Measurements from ENCODE around the gene SCNN1A.

The SCNN1A gene

DNA sequence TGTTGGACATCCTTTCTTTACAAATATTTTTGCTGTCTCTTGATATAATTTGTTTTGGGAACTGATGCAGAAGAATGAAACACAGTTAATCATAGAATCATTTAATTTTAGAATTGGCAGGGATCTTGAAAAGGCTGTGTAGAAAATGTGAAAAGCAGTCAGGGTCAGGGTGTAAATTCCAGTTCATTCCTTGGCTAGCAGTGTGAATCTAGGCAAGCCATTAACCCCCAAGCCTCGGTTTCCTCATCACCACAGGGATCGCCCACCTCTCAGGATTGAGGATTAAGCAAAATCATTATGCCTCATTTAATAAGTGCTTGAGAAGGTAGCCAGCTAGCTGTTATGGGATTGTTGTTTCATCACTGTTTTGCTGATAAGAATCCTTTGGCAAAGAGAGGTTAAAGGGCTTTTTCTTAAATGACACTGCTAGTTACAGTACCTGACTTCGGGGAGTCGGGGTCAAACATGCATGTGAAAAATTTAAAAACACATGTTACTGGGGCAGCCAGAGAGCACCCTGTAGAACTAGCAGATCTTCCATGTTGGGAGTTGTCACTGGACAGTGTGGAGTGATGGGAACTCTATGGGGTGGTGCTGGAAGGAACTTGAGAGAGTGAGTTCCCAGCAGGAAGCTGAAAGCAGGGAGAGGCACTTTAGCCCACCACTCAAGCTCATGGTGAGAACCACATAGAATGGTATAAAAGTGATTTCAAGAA, 44.2 kb downstream of the SCNN1A start:
- DNase-seq, result no peak

DNA sequence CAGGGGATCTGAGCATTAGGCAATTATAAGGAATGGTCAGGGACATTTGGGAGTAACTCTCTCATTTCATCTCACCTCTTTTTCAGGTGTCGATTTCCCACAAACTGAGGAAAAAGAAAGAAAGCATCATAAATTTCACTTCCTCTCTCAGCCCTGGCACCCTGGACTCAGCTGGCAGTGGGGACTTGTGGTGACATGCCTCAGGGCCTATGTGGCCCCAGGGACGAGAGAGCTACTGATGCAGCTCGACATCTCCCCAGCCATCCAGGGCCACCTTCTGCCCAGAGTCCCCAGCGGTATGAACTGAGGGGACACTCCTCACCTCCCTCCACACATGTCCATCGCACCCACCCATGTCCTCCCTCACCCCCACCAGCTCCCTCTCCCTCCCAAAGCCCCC, 45.2 kb downstream of the SCNN1A start:
- no peak for DNase-seq

DNA sequence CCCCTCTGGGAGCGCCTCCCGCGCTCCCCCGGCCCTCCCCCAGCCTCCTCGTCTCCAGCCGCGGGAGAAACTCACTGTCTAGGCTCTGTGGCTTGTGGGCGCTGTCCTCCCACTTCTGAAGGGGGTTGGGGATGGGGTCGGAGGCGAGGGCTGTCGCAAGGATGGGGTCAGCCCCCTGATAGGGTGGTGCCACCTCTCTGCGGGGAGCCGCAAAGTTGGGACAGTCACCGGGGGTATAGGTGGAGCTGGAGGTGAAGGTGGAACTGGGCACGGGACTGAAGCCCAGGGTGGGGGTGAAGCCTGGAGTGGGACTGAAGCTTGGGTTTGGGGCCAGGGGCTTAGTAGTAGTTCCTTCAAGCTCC, 45.7 kb downstream of the SCNN1A start:
- no peak for DNase-seq

DNA sequence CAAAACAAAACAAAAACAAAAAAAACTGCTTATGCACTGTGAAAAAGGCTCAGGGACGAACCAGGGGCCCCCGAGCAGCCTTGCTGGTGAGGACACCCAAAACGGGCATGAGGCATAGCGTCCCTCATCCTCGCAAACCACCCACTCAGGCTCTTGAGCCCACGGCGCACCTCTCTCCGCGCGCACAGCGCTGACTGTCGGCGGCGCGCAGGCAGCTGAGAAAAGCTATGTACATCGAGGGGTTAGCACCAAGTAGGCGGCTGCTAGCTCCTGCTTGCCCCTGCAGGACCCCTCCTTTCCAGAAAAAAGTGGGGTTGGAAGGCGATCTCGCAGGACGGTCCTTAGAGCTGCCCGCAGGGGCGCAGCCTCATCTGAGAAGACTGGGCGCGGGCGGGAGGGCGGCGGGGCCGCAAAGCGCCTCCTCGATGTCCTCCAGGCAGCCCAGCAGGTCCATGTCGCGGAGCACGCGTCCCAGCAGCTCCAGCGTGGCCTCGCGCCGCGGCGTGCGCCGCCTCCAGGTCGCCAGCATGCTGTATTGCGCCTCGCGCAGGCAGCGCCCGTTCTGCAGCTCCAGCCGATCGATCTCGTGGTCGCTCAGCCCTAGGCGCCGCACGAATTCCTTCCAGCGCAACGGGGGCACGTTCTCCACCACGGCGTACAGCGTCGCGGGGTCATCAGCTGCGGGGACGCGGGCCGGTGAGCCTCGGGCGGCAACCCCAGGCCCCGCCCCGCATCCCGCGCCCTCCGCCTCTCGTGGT, 46.2 kb downstream of the SCNN1A start:
- DNase-seq, result no peak

DNA sequence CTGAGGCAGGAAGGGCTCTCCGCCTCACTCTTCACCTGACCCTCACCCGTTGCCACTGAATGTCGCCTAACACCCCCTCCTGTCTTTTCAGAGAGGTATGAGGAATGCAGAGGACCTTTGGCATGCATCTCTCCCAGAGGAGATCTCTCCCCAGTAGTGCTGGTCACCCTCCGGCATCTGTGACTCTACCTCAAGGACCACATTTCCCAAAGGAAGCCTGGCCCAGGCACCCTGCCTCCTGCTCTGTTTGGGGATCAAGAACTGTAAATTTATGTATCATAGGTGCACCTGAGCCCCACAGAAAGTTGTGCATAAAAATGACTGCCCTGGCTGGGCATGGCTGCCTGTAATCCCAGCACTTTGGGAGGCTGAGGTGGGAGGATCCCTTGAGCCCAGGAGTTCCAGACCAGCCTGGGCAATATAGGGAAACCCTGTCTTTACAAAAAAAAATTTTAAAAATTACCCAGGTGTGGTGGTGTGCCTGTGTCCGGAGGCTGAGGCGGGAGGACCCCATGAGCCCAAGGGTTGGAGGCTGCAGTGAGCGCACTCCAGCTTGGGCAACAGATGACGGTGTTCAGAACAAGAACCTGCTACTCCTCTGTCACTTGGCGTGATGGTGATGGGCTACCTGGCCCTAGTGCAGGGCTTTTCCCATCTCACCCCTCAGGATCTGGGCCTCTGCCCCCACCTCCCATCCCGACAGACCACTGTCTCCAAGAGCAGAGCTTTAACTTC, 47.2 kb downstream of the SCNN1A start:
- no peak for DNase-seq

DNA sequence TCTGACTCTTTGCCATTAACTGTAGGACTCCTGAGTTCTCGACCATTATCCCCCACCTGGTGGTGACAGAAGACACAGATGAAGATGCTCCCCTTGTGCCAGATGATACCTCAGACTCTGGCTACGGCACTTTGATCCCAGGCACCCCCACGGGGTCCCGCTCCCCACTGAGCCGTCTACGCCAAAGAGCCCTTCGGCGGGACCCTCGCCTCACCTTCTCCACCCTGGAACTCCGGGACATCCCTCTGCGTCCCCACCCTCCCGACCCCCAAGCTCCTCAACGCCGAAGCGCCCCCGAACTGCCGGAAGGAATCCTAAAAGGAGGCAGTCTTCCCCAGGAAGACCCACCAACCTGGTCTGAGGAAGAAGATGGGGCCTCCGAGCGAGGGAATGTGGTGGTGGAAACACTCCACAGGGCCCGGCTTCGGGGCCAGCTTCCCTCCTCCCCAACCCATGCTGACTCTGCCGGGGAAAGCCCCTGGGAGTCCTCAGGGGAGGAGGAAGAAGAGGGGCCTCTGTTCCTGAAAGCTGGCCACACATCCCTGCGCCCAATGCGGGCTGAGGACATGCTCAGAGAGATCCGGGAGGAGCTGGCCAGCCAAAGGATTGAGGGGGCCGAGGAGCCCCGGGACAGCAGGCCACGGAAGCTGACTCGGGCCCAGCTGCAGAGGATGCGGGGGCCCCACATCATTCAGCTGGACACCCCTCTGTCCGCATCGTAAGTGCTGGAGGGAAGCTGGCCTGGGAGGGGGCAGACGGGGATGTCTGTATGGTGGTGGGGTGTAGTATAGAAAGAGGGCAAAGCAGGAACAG, 47.9 kb downstream of the SCNN1A start:
- no peak for DNase-seq

DNA sequence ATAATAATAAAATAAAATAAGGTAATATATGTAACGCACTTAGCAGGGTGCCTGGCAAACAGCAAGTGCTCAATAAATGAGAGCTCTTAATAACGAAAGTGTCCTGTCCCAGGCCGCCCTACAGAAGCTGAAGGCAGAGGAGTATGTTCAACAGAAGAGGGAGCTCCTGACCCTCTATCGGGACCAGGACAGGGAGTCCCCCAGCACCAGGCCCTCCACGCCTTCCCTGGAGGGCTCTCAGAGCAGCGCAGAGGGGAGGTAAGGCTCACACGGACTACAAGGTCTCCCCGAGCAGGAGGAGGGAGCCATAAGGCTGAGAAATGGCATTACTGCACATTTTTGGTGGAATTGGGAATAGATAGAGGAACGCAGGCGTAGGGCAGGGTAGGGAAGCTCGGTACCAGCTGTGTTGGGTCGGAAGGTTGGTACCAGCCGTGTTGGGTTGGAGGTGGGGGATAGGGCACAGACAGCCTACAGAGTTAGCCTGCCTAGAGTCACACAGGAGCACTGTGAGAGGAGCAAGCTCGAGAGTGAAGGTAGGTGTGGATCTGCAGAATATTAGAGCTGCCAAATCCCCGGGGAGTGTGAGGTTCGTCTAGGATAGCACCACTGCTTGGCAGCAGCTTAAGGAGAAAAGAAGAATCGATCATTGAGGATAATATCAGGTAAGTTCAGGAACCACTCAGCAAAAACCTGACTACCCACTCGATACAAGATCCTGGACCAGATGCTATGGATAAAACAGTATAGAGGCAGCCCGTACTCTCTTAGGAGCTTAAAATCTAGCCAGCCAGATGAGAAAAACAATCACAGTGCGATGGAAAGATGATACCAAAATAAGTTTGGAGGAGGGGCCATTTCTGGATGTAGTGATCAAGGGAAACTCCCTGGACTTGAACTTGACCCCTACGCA, 48.8 kb downstream of the SCNN1A start:
- peak in 1 of 2 experiments; percentile 8 for DNase-seq

DNA sequence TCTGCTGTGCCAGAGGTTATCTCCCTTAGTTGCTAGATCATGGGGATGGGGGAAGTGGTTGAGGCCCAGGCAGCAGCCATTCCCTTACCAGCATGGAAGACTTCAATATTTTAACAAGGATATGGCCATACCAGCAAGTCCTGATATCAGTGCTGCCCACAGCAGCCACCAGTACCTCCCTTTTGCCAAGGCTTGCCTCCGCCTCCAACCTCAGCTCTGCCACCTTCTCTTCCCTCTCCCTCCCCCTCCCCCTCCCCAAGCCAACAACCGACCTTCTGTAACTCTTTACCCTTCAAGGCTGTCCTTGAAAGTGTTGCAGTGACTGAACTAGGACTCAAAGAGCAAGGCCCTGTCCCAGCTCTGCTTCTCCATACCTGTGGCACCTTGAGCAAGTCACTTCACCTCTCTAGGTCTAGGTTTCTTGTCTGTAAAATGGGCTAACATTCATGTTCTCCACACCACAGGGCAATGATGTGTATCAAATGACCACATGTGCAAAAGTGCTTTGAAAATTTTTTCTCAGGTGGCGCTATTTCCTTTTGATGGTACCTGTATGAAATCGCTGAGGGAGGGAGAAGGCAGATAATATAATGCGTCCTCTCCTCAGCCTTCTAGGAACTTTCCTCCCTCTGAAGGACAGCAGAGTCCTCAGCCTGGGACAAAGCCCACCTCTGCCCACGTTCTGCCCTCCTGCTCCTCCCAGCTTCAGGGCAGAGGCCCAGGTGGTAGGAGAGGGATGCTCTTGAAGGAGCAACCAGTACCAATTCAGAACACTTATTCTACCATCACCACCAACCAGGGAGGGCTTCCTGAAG, 50.2 kb downstream of the SCNN1A start:
- DNase-seq, result no peak

DNA sequence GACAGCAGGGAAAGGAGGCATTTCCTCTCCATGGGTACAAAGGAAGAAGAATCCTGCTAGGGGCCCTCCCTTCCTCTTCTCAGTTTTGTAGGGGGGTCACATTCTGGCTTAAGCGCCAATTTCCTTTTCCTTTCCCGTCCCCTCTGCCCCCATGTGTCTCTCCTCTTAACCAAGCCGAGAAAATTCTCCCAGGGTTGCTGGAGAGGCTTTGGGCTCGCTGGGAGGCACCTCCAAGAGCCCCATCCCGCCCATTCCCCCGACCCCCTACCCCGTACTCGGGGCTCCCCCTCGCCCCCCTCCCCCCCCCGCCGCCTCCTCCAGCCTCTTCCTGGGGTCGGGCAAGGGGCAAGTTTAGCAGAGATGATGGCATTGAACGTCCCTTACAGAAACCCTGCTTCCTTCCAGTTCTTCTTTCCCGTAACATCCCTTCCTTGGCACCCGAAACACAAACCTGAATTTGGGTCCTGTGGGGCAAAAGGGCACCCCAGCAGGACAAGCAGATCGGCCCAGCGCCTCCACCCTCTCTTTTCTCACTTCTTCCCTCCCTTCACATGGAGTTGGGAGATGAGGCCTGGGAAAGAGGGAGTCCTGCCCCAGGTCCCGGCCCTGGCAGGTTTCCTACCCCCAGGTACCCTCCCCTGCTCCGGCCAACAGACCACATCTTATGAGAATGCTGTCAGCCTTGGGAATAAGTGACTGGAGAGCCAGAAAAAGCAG, 51.2 kb downstream of the SCNN1A start:
- DNase-seq, result no peak

DNA sequence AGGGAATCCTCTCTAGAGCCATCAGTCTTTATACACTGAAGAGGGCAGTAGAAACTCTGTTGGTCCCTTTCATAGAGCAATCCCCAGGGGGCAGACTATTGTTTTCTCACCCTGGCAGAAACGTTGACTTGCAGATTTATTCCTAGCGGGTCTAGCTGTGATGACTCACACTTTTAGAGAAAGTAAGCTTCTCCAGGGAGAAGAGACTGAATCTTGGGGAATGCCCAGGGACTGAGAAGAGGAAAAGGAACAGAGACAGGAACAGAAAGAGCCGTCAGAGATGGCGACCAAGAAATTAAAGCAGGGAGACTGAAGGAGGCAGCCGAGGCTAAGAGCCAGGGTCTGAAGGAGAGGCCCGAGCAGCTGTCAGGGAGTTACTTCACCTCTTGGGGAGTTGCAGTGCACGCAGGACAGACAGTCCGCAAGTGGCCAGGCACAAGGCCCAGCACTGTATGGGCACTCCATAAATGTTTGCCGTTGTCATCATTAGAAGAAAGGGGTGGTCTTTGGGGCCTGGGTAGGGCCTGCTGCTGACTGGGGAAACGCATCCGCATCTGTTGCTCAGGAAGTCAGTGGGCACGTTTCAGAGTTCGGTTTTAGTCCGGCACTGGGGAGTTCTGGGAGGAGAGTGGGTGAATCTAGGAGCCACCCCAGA, 51.9 kb downstream of the SCNN1A start:
- peak; percentile 35 to 66 for DNase-seq

DNA sequence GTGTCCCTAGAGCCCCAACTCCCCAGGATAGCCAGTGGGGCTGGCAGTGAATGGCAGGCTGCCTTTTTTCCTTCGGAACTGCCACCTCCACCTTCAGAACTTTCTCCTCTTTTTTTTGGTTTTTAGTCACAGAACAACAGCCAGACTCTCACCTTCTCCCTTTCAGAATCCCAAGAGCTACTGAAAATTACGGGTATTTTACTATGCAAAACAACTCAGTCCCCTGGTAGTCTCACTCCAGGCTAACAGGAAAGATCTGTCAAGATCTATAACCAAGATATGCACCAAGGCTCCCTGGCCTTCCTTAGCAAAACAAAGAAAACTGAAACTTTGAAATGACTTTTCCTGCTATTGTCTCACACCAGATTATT, 52.4 kb downstream of the SCNN1A start:
- DNase-seq, result no peak

DNA sequence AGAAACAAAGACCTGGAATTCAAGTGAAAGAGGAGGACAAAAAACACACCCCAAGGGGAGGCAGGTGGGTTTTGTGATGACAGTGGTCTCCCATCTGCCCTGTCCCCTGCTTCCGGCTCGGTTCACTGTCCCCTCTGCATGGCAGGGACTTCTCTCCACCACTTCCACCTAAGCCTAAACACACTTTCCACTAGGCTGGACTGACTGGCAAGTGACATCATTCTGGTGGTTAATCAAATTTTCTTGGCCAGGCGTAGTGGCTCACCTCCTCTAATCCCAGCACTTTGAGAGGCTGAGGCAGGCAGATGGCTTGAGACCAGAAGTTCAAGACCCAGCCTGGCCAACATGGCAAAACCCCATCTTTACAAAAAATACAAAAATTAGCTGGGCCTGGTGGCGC, 53.0 kb downstream of the SCNN1A start:
- DNase-seq, result no peak

DNA sequence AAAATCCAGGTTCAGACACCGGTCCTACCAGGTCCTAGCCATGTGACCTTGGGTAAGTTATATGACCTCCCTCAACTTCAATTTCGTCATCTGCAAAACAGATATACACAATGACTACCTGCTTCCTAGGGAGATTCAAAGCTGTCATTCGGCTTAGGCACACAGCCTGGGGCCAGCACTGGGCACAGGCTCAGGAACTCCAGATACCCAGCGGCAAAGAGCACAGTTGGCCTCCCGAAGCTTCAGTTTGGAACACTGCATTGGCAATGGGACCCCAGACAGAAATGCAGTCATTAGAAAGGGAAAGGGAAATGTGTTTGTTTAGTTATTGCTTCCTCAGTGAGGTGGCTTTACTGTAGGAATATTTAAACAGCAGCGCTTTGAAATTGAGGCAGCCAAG, 53.5 kb downstream of the SCNN1A start:
- no peak for DNase-seq

DNA sequence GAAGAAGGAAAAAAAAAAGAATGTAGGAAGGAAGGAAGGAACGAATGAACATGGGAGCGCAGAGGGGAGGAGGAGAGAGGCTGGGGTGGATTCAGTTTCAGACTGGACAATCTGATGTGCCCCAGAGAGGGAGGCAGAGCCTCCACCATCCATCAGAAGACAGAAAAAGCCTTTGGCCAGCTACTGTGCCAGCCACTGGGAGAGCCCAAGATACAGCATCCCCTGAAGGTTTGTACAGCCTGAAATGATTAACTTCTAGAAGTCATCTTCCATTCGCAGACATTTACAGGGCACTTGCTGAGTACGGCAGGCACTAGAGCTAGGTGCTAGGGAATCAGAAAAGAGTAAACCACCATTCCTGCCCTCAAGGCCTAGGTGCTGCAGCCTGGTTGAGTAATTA, 55.9 kb downstream of the SCNN1A start:
- DNase-seq, result no peak

DNA sequence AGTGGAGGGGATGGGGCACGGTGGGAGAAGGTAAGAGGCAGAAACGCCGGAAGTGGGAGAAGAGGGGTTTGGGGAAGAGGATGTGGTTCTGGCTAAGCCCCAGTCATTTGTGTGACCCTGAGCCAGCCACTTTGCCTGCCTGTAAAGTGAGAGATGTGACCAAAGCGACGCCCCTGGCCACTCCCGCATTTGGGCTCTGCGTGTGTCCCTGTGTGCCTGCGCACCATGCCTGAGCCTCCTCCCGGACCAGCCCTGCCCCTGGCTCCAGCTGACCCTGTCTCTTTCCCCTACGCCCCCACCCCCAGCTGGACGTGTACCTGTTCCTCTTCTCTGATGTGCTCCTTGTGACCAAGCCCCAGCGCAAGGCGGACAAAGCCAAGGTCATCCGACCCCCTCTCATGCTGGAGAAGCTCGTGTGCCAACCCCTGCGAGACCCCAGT, 56.9 kb downstream of the SCNN1A start:
- DNase-seq, result no peak

DNA sequence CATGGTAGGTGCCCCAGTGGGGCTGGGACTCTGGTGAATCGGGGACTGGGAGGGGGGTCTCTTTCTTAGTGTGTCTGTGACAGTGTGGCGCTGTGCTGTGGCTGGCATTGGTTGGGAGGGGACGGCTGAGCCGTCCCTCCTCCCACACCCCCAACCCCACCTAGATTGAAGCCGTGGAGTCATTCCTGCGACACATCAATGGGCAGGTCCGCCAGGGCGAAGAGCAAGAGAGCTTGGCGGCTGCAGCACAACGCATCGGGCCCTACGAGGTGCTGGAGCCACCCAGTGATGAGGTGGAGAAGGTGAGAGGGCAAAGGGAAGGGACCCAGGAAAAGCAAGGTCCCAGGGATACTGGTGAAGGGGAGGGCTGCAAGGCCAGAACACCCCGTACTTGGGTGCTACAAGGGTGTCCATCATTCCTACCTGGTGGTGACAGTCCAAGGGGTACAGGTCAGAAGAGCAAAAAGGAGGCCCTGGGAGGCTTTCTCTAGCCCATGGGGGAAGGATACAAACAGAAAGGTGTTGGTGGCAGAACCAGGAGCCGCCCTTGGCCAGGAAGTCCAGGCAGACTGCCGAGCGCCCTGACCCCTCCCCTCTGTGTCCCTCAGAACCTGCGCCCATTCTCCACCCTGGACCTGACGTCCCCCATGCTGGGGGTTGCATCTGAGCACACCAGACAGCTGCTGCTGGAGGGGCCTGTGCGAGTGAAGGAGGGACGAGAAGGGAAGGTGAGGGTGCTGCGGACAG, 57.5 kb downstream of the SCNN1A start:
- DNase-seq, result no peak

DNA sequence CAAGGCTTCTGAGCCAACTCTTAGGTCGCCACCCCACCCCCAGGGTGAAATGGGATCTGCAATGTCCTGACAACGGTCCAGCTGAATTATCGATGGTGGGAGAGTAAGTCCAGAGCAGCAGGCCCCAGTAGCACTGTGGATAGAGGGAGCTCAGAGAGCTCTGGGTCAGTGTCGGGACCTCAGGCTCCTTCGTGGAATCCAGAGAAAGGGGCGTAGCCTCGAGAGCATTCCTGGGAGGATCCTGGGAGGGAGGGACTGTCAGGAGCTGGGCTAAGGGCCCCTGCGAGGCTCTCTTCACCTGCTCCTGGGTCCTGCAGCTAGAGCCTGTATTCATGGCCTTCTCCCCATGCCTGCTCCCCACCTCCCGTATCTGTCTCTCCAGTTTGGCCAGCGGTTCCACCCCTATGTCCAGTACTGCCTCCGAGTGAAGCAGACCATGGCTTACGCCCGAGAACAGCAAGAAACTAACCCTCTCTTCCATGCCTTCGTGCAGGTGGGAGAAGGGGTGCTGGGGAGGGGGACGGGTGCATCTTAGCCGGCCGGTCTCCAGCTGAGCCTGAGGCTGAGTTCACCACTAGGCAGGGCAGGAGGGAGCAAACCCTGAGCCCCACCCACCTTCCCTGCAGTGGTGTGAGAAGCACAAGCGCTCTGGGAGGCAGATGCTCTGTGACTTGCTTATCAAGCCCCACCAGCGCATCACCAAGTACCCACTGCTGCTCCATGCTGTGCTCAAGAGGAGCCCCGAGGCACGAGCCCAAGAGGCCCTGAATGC, 58.3 kb downstream of the SCNN1A start:
- DNase-seq, result no peak

Data from NCI-H1930 (cell line).